ENCODE measurements around the gene LCE1E. TPM values are rescaled to one million over a fixed set of nuclear protein-coding genes. Genes with fewer than 3 reads are reported as not detected.

LCE1E gene, protein sequence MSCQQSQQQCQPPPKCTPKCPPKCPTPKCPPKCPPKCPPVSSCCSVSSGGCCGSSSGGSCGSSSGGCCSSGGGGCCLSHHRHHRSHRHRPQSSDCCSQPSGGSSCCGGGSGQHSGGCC
- not detected in 2 replicates for total RNA-seq

DNA sequence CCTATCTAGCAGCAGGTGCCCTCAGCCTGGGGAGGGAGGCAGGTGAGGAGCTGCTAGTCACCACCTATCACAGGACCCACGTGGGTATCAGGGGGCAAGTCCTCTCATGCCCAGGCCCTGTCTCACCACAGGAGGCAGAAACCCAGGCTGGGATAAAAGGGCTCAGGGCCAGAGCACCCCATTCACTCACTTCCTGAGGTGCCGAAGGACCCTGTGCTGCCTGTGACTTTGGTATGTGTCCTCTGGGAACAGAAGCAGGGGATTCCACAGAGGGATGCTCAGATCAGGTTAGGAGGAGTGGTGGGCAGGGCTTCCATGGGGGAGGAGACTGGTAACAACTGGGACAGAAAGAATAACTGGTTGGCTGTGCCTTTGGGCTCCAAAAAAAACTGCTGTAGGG lies at the start of gene LCE1E:
Gene LCE1E, plus strand, starts transcription at position 181 of the 400 bp plus-strand sequence. CDS start 1,043 bp downstream, outside the sequence.

DNA sequence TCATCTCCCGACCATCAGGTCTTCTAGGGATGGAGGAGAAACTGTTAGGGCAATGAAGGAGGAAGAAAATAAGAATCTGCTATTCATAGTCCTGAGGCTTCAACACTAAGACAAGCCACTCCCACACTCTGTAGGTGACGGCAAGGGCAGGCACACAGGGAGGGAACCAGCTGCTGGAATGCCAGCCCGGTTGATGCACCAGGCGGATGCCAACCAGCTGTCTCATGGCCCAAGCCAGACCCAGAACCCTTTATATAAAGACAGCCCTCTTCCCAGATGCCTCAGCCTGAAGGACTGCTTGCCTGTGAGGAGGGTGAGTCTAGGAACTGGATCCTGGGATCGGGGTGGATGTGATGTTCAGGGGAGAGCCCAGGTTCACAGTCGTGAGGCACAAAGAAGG lies 28.3 kb upstream of the LCE1E start, which contains the start of gene KPRP:
Gene KPRP, plus strand, starts transcription at position 279 of the 400 bp plus-strand sequence. CDS start 1,564 bp downstream, outside the sequence.

DNA sequence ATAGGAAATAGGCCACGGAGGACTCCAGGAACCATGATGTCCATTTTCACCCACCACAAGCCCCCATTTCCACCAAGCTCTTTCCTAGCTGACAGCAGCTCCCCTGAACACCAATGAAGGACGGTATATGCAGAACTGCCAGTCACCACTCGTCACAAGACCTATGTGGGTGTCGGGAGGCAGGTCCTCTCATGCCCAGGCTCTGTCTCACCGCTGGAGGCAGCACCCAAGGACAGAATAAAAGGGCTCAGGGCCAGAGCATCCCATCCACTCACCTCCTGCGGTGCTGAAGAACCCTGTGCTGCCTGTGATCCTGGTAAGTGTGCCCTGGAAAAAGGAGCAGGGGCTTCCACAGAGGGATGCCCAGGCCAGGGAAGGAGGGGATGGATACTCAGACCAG lies 11.2 kb upstream of the LCE1E start, which contains the start of gene LCE1F:
Gene LCE1F, plus strand, starts transcription at position 266 of the 400 bp plus-strand sequence. CDS start 1,232 bp downstream, outside the sequence.

DNA sequence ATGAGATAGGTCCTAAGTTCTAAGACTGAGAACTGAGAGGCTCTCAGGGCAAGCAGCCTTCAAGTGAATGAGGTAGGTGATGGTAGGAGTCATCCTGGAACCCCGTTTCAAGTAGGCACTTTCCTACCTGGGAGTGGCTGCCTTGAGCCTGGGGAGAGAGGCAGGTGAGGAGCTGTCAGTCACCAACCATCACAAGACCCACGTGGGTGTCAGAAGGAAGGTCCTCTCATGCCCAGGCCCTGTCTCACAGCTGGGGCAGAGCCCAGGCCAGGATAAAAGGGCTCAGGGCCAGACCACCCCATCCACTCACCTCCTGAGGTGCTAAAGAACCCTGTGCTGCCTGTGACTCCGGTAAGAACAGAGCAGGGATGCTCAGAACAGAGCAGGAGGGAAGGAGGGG lies 10.4 kb downstream of the LCE1E start, which contains the start of gene LCE1D:
Gene LCE1D, plus strand, starts transcription at position 301 of the 400 bp plus-strand sequence. CDS start 1,074 bp downstream, outside the sequence.

DNA sequence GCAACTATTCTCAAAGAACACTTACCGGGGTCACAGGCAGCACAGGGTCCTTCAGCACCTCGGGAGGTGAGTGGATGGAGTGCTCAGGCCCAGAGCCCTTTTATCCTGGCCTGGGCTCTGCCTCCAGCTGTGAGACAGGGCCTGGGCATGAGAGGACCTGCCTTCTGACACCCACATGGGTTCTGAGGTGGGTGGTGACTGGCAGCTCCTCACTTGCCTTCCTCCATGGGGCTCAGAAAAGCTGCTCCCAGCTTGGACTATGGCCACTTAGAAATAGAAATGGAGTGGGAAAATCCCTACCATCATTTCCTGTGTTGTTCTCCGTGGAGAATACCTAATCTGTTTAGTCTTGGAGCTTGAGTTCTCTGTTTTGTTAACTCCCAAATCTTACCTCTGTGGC lies 20.5 kb downstream of the LCE1E start, which contains the start of gene LCE1C:
Gene LCE1C, minus strand, starts transcription at position 76 of the 400 bp plus-strand sequence. CDS start 1,173 bp downstream, outside the sequence.

DNA sequence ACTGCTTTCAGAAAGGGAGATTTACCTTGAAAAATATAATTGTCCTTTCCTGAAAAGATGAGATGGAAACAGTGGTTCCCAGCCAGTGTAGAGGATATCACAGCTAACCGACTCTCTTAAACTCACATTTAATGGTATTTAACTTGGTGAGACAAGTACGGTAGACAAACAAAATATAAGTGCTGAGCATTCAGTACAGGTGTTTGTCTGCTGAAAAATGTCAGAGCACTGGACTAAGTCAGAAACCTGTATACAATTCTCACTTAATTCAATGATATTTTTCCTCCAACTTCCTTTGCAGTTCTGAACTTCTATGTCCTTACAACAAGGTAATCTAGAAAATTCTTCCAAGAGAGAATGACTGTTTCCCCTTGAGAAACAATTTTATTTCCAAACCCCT lies 25.6 kb downstream of the LCE1E start, which contains the start of gene LCE1B:
Gene LCE1B, plus strand, starts transcription at position 301 of the 400 bp plus-strand sequence. CDS start 476 bp downstream, outside the sequence.

DNA sequence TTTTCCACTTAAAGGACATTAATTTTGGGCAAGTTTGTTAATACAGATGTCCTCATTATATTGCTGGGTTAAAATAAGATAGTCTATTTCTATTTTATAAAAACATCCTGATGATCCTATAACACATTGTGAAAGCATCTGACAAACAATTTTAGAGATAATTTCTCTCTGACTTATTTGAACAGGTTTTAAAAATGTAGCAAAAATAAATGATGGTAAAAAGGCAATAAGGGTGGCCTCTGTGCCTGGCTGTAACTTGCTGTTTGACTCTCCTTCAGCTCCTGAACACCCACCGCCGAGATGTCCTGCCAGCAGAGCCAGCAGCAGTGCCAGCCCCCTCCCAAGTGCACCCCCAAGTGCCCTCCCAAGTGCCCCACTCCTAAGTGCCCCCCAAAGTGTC lies 41.1 kb downstream of the LCE1E start, which contains the start of gene LCE1A:
Gene LCE1A, plus strand, starts transcription at position 301 of the 400 bp plus-strand sequence. Its CDS starts 0 bp downstream, at position 301.

Other genes with a start within 250 kb of the LCE1E start
- not detected in 2 replicates for gene LCE3E, start 219.5 kb upstream of the LCE1E start, total RNA-seq
- not detected in 2 replicates for gene LCE3D, start 205.7 kb upstream of the LCE1E start, total RNA-seq
- gene LCE3C, start 186.0 kb upstream of the LCE1E start, total RNA-seq, result not detected in 2 replicates
- not detected in 2 replicates for gene LCE3B, start 172.4 kb upstream of the LCE1E start, total RNA-seq
- gene LCE3A, start 163.2 kb upstream of the LCE1E start, total RNA-seq, result not detected in 2 replicates
- not detected in 2 replicates for gene LCE2D, start 122.9 kb upstream of the LCE1E start, total RNA-seq
- gene LCE2C, start 111.0 kb upstream of the LCE1E start, total RNA-seq, result not detected in 2 replicates
- not detected in 2 replicates for gene LCE2B, start 100.1 kb upstream of the LCE1E start, total RNA-seq
- gene LCE2A, start 87.9 kb upstream of the LCE1E start, total RNA-seq, result not detected in 2 replicates
- gene LCE4A, start 78.1 kb upstream of the LCE1E start, total RNA-seq, result not detected in 2 replicates
- not detected in 2 replicates for gene KPRP, start 28.2 kb upstream of the LCE1E start, total RNA-seq
- gene LCE1F, start 11.1 kb upstream of the LCE1E start, total RNA-seq, result not detected in 2 replicates
- gene LCE1D, start 10.5 kb downstream of the LCE1E start, total RNA-seq, result not detected in 2 replicates
- not detected in 2 replicates for gene LCE1C, start 20.4 kb downstream of the LCE1E start, total RNA-seq
- not detected in 2 replicates for gene LCE1B, start 25.7 kb downstream of the LCE1E start, total RNA-seq
- gene LCE1A, start 41.2 kb downstream of the LCE1E start, total RNA-seq, result not detected in 2 replicates
- not detected in 2 replicates for gene LCE6A, start 56.6 kb downstream of the LCE1E start, total RNA-seq
- gene LCE7A, start 73.7 kb downstream of the LCE1E start, total RNA-seq, result not detected in 2 replicates
- gene SMCP, start 92.1 kb downstream of the LCE1E start, total RNA-seq, result not detected in 2 replicates
- gene IVL, start 122.3 kb downstream of the LCE1E start, total RNA-seq, result not detected in 2 replicates
- not detected in 2 replicates for gene SPRR5, start 160.9 kb downstream of the LCE1E start, total RNA-seq
- not detected in 2 replicates for gene SPRR4, start 184.4 kb downstream of the LCE1E start, total RNA-seq
- gene SPRR1A, start 197.8 kb downstream of the LCE1E start, total RNA-seq, result not detected in 2 replicates
- not detected in 2 replicates for gene SPRR3, start 215.5 kb downstream of the LCE1E start, total RNA-seq
- gene SPRR1B, start 244.9 kb downstream of the LCE1E start, total RNA-seq, result not detected in 2 replicates

Measured in bladder microvascular endothelial cell (primary cell).